WTC11 (cell line): ENCODE results near the gene SYN1. TPM values are rescaled to one million over a fixed set of nuclear protein-coding genes. Genes with fewer than 3 reads are reported as not detected.

Source experiments
- ATAC-seq: fragments of 200-7000 bp; cut with Tn5 transposase; 2 replicates; pipeline ENCODE4 v1.10.0; 2021; ENCODE audit warnings: mild to moderate bottlenecking, moderate library complexity
- CTCF ChIA-PET: fragments of 300-600 bp; sonication (Branson Sonifier 250); formaldehyde crosslinking; loops from one replicate; lab custom pipeline; 2021; ENCODE audit warnings: antibody characterized with exemption; lab: Charles Lee
- POLR2A ChIA-PET: fragments of 350-600 bp; sonication (Branson Sonifier 250); formaldehyde crosslinking; loops from one replicate; lab custom pipeline; 2021; ENCODE audit warnings: antibody characterized with exemption; lab: Charles Lee
- DNase-seq: peaks from one replicate; pipeline ENCODE4 v3.0.0; 2021; ENCODE audit warnings: low spot score
- H3K27ac Mint-ChIP-seq: 2 replicates; pipeline ENCODE4 v1.8.0; 2021; ENCODE audit warnings: mixed read lengths
- H3K27me3 Mint-ChIP-seq: 2 replicates; pipeline ENCODE4 v1.8.0; 2021; ENCODE audit warnings: low read depth, mild to moderate bottlenecking, moderate library complexity, mixed read lengths
- H3K36me3 Mint-ChIP-seq: 2 replicates; pipeline ENCODE4 v1.8.0; 2021; ENCODE audit warnings: mixed read lengths
- H3K4me1 Mint-ChIP-seq: 2 replicates; pipeline ENCODE4 v1.8.0; 2022; ENCODE audit warnings: mixed read lengths
- H3K4me3 Mint-ChIP-seq: 2 replicates; pipeline ENCODE4 v1.8.0; 2021; ENCODE audit warnings: mild to moderate bottlenecking, moderate library complexity, mixed read lengths
- H3K9me3 Mint-ChIP-seq: 2 replicates; pipeline ENCODE4 v1.8.0; 2021; ENCODE audit warnings: mixed read lengths
- AFF4 ChIP-seq: sonication (generic); formaldehyde crosslinking; IDR thresholded peaks from 2 replicates; pipeline ENCODE4 v1.8.1; 2023; ENCODE audit warnings: mild to moderate bottlenecking, missing genetic modification reagents, borderline replicate concordance
- ARID4B ChIP-seq: sonication (generic); formaldehyde crosslinking; IDR thresholded peaks from 2 replicates; pipeline ENCODE4 v1.8.0; 2023; ENCODE audit warnings: missing genetic modification reagents, mild to moderate bottlenecking, borderline replicate concordance
- E2F1 ChIP-seq: sonication (generic); formaldehyde crosslinking; IDR thresholded peaks from 2 replicates; pipeline ENCODE4 v1.8.0; 2022; ENCODE audit warnings: mild to moderate bottlenecking, missing genetic modification reagents
- E2F4 ChIP-seq: sonication (generic); formaldehyde crosslinking; IDR thresholded peaks from 2 replicates; pipeline ENCODE4 v1.8.1; 2022; ENCODE audit warnings: low read depth, mild to moderate bottlenecking, moderate library complexity, missing genetic modification reagents, borderline replicate concordance
- ETV6 ChIP-seq: sonication (generic); formaldehyde crosslinking; IDR thresholded peaks from 2 replicates; pipeline ENCODE4 v1.8.1; 2022; ENCODE audit warnings: mild to moderate bottlenecking, missing genetic modification reagents
- GRHL2 ChIP-seq: fragments of 250-450 bp; sonication (Bioruptor Pico); IDR thresholded peaks from 2 replicates; pipeline ENCODE4 v1.8.0; 2022; ENCODE audit warnings: mild to moderate bottlenecking, moderate library complexity; ENCODE audit not compliant: insufficient replicate concordance, severe bottlenecking
- JUN ChIP-seq: sonication (generic); formaldehyde crosslinking; IDR thresholded peaks from 2 replicates; pipeline ENCODE4 v1.8.0; 2023; ENCODE audit warnings: mild to moderate bottlenecking, missing genetic modification reagents
- NFYB ChIP-seq: sonication (generic); formaldehyde crosslinking; conservative IDR thresholded peaks from 2 replicates; pipeline ENCODE4 v1.8.0; 2022; ENCODE audit warnings: low read depth, missing genetic modification reagents
- PREB ChIP-seq: sonication (generic); formaldehyde crosslinking; IDR thresholded peaks from 2 replicates; pipeline ENCODE4 v1.8.1; 2022; ENCODE audit warnings: mild to moderate bottlenecking, missing genetic modification reagents, moderate library complexity, borderline replicate concordance
- SP1 ChIP-seq: sonication (generic); formaldehyde crosslinking; conservative IDR thresholded peaks from 2 replicates; pipeline ENCODE4 v1.8.1; 2022; ENCODE audit warnings: missing genetic modification reagents
- USF1 ChIP-seq: sonication (generic); formaldehyde crosslinking; IDR thresholded peaks from 2 replicates; pipeline ENCODE4 v1.8.0; 2022; ENCODE audit warnings: mild to moderate bottlenecking, missing genetic modification reagents
- ZNF121 ChIP-seq: sonication (generic); formaldehyde crosslinking; IDR thresholded peaks from 2 replicates; pipeline ENCODE4 v1.8.0; 2023; ENCODE audit warnings: missing genetic modification reagents
- ZSCAN18 ChIP-seq: fragments of 250-450 bp; sonication (Bioruptor Pico); IDR thresholded peaks from 2 replicates; pipeline ENCODE4 v2.1.2; 2022; ENCODE audit warnings: mild to moderate bottlenecking, moderate library complexity
- total RNA-seq: library from RNA; stranded (reverse); gene quantifications from 3 replicates; pipeline ENCODE4 v1.2.3, GENCODE V29; 2021

Gene SYN1
- total RNA-seq, 1 experiment from 2014 or later: 7.1 TPM

GRCh38 chrX:47651043-47651905 lies 31.6 kb upstream of the SYN1 start:
- H3K36me3 Mint-ChIP-seq: peaks cover 25% of the 10 kb centered on the region
- peak; percentile 16 for ATAC-seq
- peak overlapping the region; percentile 97 for H3K27ac Mint-ChIP-seq
- H3K9me3 Mint-ChIP-seq: no peaks in the 10 kb centered on the region
- ChIA-PET POLR2A (interaction anchor here (0.7 kb wide), 1 partner anchor 27 kb away, joined by 4 read pairs; no protein-coding TSS in a partner anchor), CTCF (interaction anchor here (0.8 to 1.1 kb wide), 2 partner anchors 101 to 156 kb away, joined by 3 to 6 read pairs; no protein-coding TSS in a partner anchor)
- TF ChIP-seq PREB (CRISPR knock-in tag) (no peak), ETV6 (CRISPR knock-in tag) (no peak), GRHL2 (CRISPR knock-in tag) (no peak), ARID4B (CRISPR knock-in tag) (no peak), JUN (no peak), ZNF121 (CRISPR knock-in tag) (no peak), SP1 (no peak), USF1 (CRISPR knock-in tag) (no peak), ZSCAN18 (CRISPR knock-in tag) (no peak)
- no peak for DNase-seq
- no peaks in the 10 kb centered on the region for H3K27me3 Mint-ChIP-seq
- peak overlapping the region; percentile 85 for H3K4me3 Mint-ChIP-seq
- peaks cover 21% of the 10 kb centered on the region for H3K4me1 Mint-ChIP-seq

- H3K36me3 Mint-ChIP-seq: peaks cover 17% of the 10 kb centered on the region
- DNase-seq (peak; percentile 92), ATAC-seq (peak; percentile 98)
- peak within 1 kb of the TSS; percentile 85 for H3K4me3 Mint-ChIP-seq
- H3K4me1 Mint-ChIP-seq: peaks cover 21% of the 10 kb centered on the region
- POLR2A ChIA-PET: interaction anchor here (0.6 to 0.7 kb wide), 3 partner anchors 26 to 1352 kb away, joined by 4 read pairs; partner anchors contain the start of gene RBM10
- CTCF ChIA-PET: interaction anchor here (0.7 to 1.1 kb wide), 4 partner anchors 82 to 376 kb away, joined by 3 to 6 read pairs (median 4); no protein-coding TSS in a partner anchor
- H3K27me3 Mint-ChIP-seq: no peaks in the 10 kb centered on the region
- H3K9me3 Mint-ChIP-seq: no peaks in the 10 kb centered on the region
- peak within 1 kb of the TSS; percentile 97 for H3K27ac Mint-ChIP-seq
- TF ChIP-seq E2F1 (CRISPR knock-in tag): no peak
- TF ChIP-seq USF1 (CRISPR knock-in tag): peak; percentile 83
- TF ChIP-seq AFF4 (CRISPR knock-in tag): no peak
- no peak for TF ChIP-seq E2F4 (CRISPR knock-in tag)
- peak; percentile 75 for TF ChIP-seq NFYB
These were observed 30.7 kb upstream of the SYN1 start, which contains the start of gene ELK1 for GRCh38 chrX:47650164-47651042. ELK1 (minus strand) TSS chrX:47650563; CDS start chrX:47641441, 9,122 bp downstream.
